Natural killer cell (primary cell): ENCODE results near the gene CCSER2. TPM values are rescaled to one million over a fixed set of nuclear protein-coding genes. Genes with fewer than 3 reads are reported as not detected.

Experiments
- ATAC-seq, 3 donors: fragments of 150-1000 bp in 2 of 3; fragments of 200-7000 bp in 1 of 3; cut with Tn5 transposase; 1 replicate in 1 of 3; 2 replicates in 2 of 3; pipeline ENCODE4 v1.10.0; 2021; ENCODE audit warnings: mild to moderate bottlenecking in 2 of 3, moderate library complexity in 2 of 3
- DNase-seq, 2 donors: peaks; one replicate each; pipeline versions ENCODE4 v3.0.0 to v3.0.0-alpha.2; 2013 to 2021; ENCODE audit warnings: mixed read lengths in 1 of 2
- H3K27ac ChIP-seq: one replicate; pipeline ENCODE4 v1.5.1; 2013; ENCODE audit warnings: mild to moderate bottlenecking, low read length
- H3K27me3 ChIP-seq: one replicate; pipeline ENCODE4 v1.6.1; 2013; ENCODE audit warnings: low read length; ENCODE audit not compliant: control insufficient read depth, insufficient read depth
- H3K36me3 ChIP-seq: one replicate; pipeline ENCODE4 v1.6.1; 2013; ENCODE audit warnings: low read length; ENCODE audit not compliant: control insufficient read depth, insufficient read depth
- H3K4me1 ChIP-seq: one replicate; pipeline ENCODE4 v1.6.1; 2013; ENCODE audit warnings: low read length; ENCODE audit not compliant: control insufficient read depth, insufficient read depth
- H3K4me3 ChIP-seq: one replicate; pipeline ENCODE4 v1.5.1; 2013; ENCODE audit warnings: low read length
- H3K9me3 ChIP-seq: one replicate; pipeline ENCODE4 v1.6.1; 2013; ENCODE audit warnings: low read length; ENCODE audit not compliant: control insufficient read depth, insufficient read depth
- H3K27ac Mint-ChIP-seq, 2 donors: one replicate each; pipeline ENCODE4 v1.8.0; 2022; ENCODE audit warnings: mild to moderate bottlenecking in 2 of 2, mixed read lengths in 2 of 2, moderate library complexity in 1 of 2
- H3K27me3 Mint-ChIP-seq, 2 donors: one replicate each; pipeline ENCODE4 v1.8.0; 2022; ENCODE audit warnings: low read depth in 2 of 2, mixed read lengths in 2 of 2
- H3K36me3 Mint-ChIP-seq: one replicate; pipeline ENCODE4 v1.8.0; 2022; ENCODE audit warnings: mixed read lengths
- H3K4me1 Mint-ChIP-seq, 2 donors: one replicate each; pipeline ENCODE4 v1.8.0; 2022; ENCODE audit warnings: mixed read lengths in 2 of 2
- H3K4me3 Mint-ChIP-seq: one replicate; pipeline ENCODE4 v1.8.0; 2022; ENCODE audit warnings: mild to moderate bottlenecking, moderate library complexity, mixed read lengths
- H3K9me3 Mint-ChIP-seq, 2 donors: one replicate each; pipeline ENCODE4 v1.8.0; 2022; ENCODE audit warnings: mixed read lengths in 2 of 2
- CTCF ChIP-seq: fragments of 200-600 bp; IDR thresholded peaks from one replicate; pipeline ENCODE4 v1.8.0; 2022; ENCODE audit warnings: antibody characterized with exemption
- WGBS: methylation state at CpG from one replicate; pipeline ENCODE4 v1.1.7; 2013; ENCODE audit warnings: missing lambda C conversion rate; ENCODE audit not compliant: insufficient coverage; 5-methylcytosine and 5-hydroxymethylcytosine counted together
- intact Hi-C: fragments of 100-400 bp; cut with micrococcal nuclease; formaldehyde crosslinking; loops from one replicate; pipeline ENCODE4 v1.14.2; 2022
- total RNA-seq, 4 donors: library from RNA; stranded (reverse); fragments of 120-200 nt in 1 of 4; gene quantifications; one replicate each; pipeline versions ENCODE4 v1.2.3 to v1.2.4, GENCODE V29; 2013 to 2022

Gene CCSER2
- total RNA-seq, 3 donors from 2014 or later (not counting 1 experiment from before 2014, with no cell fraction given): 125 to 158 (median 146) TPM

- Mint-ChIP-seq H3K27ac (no peak overlapping the region), H3K36me3 (no peaks in the 10 kb centered on the region), H3K27me3 (peaks cover 15 to 28% of the 10 kb centered on the region in 2 donors), H3K4me3 (peak overlapping the region; percentile 42), H3K9me3 (no peaks in the 10 kb centered on the region), H3K4me1 (peaks cover 7 to 12% of the 10 kb centered on the region in 2 donors)
- no peaks in the 10 kb centered on the region for H3K9me3 ChIP-seq
- intact Hi-C loops: no loop called here
- H3K4me3 ChIP-seq: no peak overlapping the region
- peaks cover 3% of the 10 kb centered on the region for H3K27me3 ChIP-seq
- no peak overlapping the region for H3K27ac ChIP-seq
- no peaks in the 10 kb centered on the region for H3K36me3 ChIP-seq
- DNase-seq: no peak
- no peak for ATAC-seq
- peaks cover 11% of the 10 kb centered on the region for H3K4me1 ChIP-seq
- 79% methylated on average over 6 of the region's 6 CpGs for WGBS
- TF ChIP-seq CTCF: no peak
Measured at GRCh38 chr10:84541289-84541637, 212.9 kb downstream of the CCSER2 start.

GRCh38 chr10:84542522-84543490 lies 214.4 kb downstream of the CCSER2 start:
- no peaks in the 10 kb centered on the region for H3K9me3 Mint-ChIP-seq
- no peaks in the 10 kb centered on the region for H3K9me3 ChIP-seq
- H3K4me1 ChIP-seq: peaks cover 9% of the 10 kb centered on the region
- TF ChIP-seq CTCF: no peak
- H3K36me3 Mint-ChIP-seq: no peaks in the 10 kb centered on the region
- DNase-seq: no peak
- no peak overlapping the region for H3K27ac ChIP-seq
- peaks cover 3% of the 10 kb centered on the region for H3K27me3 ChIP-seq
- H3K27me3 Mint-ChIP-seq: peaks cover 15 to 28% of the 10 kb centered on the region in 2 donors
- H3K27ac Mint-ChIP-seq: no peak overlapping the region
- H3K36me3 ChIP-seq: no peaks in the 10 kb centered on the region
- H3K4me1 Mint-ChIP-seq: peaks cover 0 to 4% of the 10 kb centered on the region in 2 donors
- H3K4me3 Mint-ChIP-seq: no peak overlapping the region
- intact Hi-C loops: no loop called here
- no peak overlapping the region for H3K4me3 ChIP-seq
- ATAC-seq: no peak
- WGBS: 73% methylated on average over 23 of the region's 25 CpGs

- ATAC-seq (no peak), DNase-seq (no peak)
- Histone ChIP-seq H3K27ac (no peak overlapping the region), H3K4me1 (peaks cover 9% of the 10 kb centered on the region), H3K4me3 (no peak overlapping the region), H3K27me3 (peaks cover 3% of the 10 kb centered on the region), H3K36me3 (no peaks in the 10 kb centered on the region), H3K9me3 (no peaks in the 10 kb centered on the region)
- no peak for TF ChIP-seq CTCF
- no peak overlapping the region for H3K27ac Mint-ChIP-seq
- H3K27me3 Mint-ChIP-seq: peaks cover 20 to 28% of the 10 kb centered on the region in 2 donors
- 85% methylated on average over 5 of the region's 5 CpGs for WGBS
- no peaks in the 10 kb centered on the region for H3K36me3 Mint-ChIP-seq
- H3K9me3 Mint-ChIP-seq: no peaks in the 10 kb centered on the region
- intact Hi-C loops: no loop called here
- H3K4me3 Mint-ChIP-seq: no peak overlapping the region
- H3K4me1 Mint-ChIP-seq: peaks cover 0 to 4% of the 10 kb centered on the region in 2 donors
Measured at GRCh38 chr10:84543948-84544347, 215.6 kb downstream of the CCSER2 start.
